Natural killer cell treated with Interleukin-12 subunit alpha and Interleukin-12 subunit beta and Interleukin-15 and Interleukin-18, amount 100 ng/mL, for 72 hours (primary cell): Measurements from ENCODE around the gene HOXB9. TPM values are rescaled to one million over a fixed set of nuclear protein-coding genes. Genes with fewer than 3 reads are reported as not detected.
A peak's percentile ranks its signal among the peaks of the same experiment; 100 is the strongest.

Experiments used
- ATAC-seq, 2 donors: fragments of 150-1000 bp; cut with Tn5 transposase in 1 of 2; sonication (Bioruptor Pico), chemical (Tn5 transposase) in 1 of 2; 2 replicates each; pipeline ENCODE4 v1.10.0; 2021
- DNase-seq: peaks from one replicate; pipeline ENCODE4 v3.0.0; 2022; ENCODE audit warnings: low spot score
- H3K27ac Mint-ChIP-seq, 2 donors: 1 replicate in 1 of 2; 2 replicates in 1 of 2; pipeline ENCODE4 v1.8.0; 2022; ENCODE audit warnings: mixed read lengths in 2 of 2, mild to moderate bottlenecking in 1 of 2, moderate library complexity in 1 of 2
- H3K27me3 Mint-ChIP-seq, 2 donors: 1 replicate in 1 of 2; 2 replicates in 1 of 2; pipeline ENCODE4 v1.8.0; 2022; ENCODE audit warnings: mixed read lengths in 2 of 2
- H3K36me3 Mint-ChIP-seq: one replicate; pipeline ENCODE4 v1.8.0; 2022; ENCODE audit warnings: mixed read lengths
- H3K4me1 Mint-ChIP-seq, 2 donors: 1 replicate in 1 of 2; 2 replicates in 1 of 2; pipeline ENCODE4 v1.8.0; 2022; ENCODE audit warnings: low read depth in 2 of 2, mixed read lengths in 2 of 2, mild to moderate bottlenecking in 1 of 2
- H3K4me3 Mint-ChIP-seq: one replicate; pipeline ENCODE4 v1.8.0; 2022; ENCODE audit warnings: mixed read lengths
- H3K9me3 Mint-ChIP-seq: 2 replicates; pipeline ENCODE4 v1.8.0; 2022; ENCODE audit warnings: mixed read lengths
- total RNA-seq, 2 donors: library from RNA; stranded (reverse); gene quantifications; one replicate each; pipeline ENCODE4 v1.2.3, GENCODE V29; 2022

The HOXB9 gene
- total RNA-seq, result 1 to 10 TPM in 1 of 2 donors, under 1 TPM in 1; 0.78 to 2.7 TPM

DNA sequence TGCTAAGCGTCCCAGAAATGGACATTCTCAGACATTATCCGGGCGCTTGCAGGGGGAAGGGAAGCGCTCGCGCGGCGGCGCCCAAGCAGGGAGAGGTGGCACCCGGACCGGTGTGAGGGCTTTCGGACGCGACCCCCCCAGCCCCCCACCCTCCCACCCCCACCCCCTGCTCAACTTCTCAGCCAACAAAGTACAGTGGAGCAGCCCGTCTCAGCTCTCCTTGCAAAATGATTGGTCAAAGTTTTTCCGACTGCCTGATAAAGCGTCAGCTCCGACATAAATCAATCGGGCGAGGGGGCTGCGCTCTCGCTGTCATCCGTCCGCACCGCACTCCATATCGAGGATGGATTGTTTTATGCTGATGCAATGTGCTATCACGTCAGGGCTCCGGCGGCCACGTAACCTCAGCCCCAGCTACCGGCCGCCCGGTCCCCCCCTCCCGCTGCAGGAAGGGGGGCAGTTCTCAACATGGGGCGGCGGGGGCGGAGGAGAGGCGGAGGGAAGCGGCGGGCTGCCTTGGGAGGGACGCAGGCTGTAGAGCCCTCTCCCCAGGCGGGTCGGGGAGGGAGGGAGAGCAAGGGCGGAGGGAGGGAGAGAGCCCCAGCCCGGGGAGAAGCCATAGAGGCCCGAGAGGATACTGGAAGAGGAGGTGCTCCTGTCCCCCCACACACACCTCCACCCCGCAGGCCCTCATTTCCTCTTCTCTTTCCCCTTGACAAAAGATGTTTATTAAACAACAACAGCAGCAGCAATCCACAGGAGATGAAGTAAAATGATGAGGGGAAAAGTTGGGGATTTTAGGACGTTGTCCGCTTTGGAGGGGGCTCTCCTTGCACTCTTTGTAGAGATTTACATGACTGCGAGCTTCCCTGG lies at the start of gene HOXB9:
HOXB9 (minus strand) TSS at position 114 of the 873 bp plus-strand sequence; CDS start at position 25, 89 bp downstream.
- Mint-ChIP-seq H3K36me3 (no peaks in the 10 kb centered on the region), H3K4me3 (peak within 1 kb of the TSS; percentile 94), H3K27ac (peak within 1 kb of the TSS in 1 of 2 donors; percentile 78), H3K27me3 (peaks cover 65 to 85% of the 10 kb centered on the region in 2 donors), H3K9me3 (no peaks in the 10 kb centered on the region), H3K4me1 (peaks cover 15 to 20% of the 10 kb centered on the region in 2 donors)
- ATAC-seq (peak; percentile 83 to 84), DNase-seq (peak; percentile 76)

GRCh38 chr17:48672340-48672739 lies 46.2 kb upstream of the HOXB9 start:
- peaks cover 3 to 6% of the 10 kb centered on the region in 2 donors for H3K4me1 Mint-ChIP-seq
- H3K27me3 Mint-ChIP-seq, result peaks cover 0 to 27% of the 10 kb centered on the region in 2 donors

DNA sequence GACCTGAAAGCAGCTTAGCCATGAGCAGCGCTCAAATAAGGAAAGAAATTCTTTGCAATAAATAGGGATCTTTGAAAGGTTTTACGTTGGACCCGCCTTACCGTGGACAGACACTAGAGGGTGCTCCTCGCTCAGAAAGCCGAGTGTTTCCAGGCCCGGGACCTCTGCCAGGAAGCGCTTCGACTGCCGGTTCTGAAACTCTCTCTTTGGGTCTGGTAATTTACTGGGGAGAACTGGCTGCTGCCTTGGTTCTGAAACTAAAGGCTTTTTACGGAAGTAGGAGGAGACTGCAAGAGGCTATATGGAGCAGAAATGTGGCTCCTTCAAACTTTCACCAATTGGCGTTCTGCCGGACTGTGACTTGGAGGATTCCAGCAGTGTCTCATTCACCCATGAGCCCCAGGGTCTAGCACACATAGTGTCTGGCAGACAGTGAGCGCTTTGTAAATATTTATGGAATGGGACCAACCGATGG lies 45.6 kb upstream of the HOXB9 start:
- peak overlapping the region; percentile 47 for H3K4me3 Mint-ChIP-seq
- DNase-seq, result peak; percentile 79
- ATAC-seq, result peak; percentile 60 to 77
- H3K9me3 Mint-ChIP-seq, result no peaks in the 10 kb centered on the region
- no peaks in the 10 kb centered on the region for H3K36me3 Mint-ChIP-seq
- H3K27me3 Mint-ChIP-seq, result peaks cover 0 to 24% of the 10 kb centered on the region in 2 donors
- no peak overlapping the region for H3K27ac Mint-ChIP-seq
- peaks cover 3 to 6% of the 10 kb centered on the region in 2 donors for H3K4me1 Mint-ChIP-seq

More at GRCh38 chr17:48672340-48672739, 46.2 kb upstream of the HOXB9 start:
- Mint-ChIP-seq H3K4me3 (no peak overlapping the region), H3K36me3 (no peaks in the 10 kb centered on the region), H3K27ac (no peak overlapping the region), H3K9me3 (no peaks in the 10 kb centered on the region)
- no peak for ATAC-seq
- no peak for DNase-seq

DNA sequence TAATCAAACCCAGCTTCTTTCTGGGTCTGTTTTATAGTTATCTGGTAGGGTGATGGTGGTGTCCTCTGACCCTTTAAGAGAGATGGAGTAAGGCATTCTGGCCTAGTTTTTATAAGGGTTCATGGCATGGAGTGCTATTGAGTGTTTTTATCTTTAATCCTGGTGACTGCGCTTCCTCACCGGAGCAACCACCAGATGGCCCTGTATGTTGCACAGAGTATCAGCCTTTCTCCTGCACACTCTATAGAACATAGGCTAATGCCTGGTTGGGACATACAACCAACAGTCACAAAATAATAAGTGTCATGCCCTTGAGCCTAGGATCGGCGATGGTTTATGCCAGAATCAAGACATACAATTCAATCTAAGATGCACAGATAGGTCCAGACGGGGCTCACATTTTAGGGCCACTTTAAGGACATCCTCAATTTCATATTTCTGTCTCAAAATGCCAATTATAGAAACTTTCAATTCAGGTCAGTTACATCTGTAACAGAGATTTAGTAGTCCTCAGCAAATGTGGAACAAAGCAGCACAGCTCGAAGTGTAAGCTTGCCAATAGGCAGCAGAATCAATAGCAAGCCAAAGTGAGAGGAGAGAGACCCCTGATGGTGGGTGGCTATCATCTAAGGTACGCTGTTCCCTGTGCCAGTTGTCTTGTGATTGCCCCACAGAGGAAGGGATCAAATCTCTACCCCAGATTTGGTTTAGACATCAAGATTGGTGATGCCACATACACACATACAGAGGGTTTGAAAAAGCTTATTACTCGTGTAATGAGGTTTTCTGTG lies 37.2 kb upstream of the HOXB9 start:
- Mint-ChIP-seq H3K4me3 (no peak overlapping the region), H3K36me3 (no peaks in the 10 kb centered on the region), H3K4me1 (no peaks in the 10 kb centered on the region), H3K9me3 (no peaks in the 10 kb centered on the region), H3K27ac (no peak overlapping the region), H3K27me3 (peaks cover 0 to 4% of the 10 kb centered on the region in 2 donors)
- ATAC-seq (no peak), DNase-seq (no peak)

DNA sequence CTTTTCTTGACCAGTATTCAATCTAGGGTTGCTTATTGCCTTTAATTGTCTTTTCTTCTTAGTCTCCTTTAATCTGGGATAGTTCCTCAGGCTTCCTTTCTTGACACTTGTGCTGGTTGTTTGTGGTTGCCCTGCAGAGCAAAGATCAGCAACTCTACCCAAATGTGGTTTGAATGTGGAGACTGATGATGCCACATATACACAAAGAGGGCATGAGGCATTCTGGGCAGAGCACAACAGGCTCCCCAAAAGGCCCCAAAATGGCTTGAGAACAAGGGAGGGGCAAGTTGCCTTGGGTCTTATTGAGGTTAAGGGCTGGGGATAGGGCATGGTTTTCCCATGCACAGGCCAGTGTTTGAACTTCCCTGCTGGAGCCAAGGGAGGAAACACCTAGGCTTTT lies 29.8 kb upstream of the HOXB9 start:
- no peak overlapping the region for H3K4me3 Mint-ChIP-seq
- no peaks in the 10 kb centered on the region for H3K36me3 Mint-ChIP-seq
- DNase-seq, result no peak
- no peak for ATAC-seq
- no peak overlapping the region for H3K27ac Mint-ChIP-seq
- peaks cover 8 to 13% of the 10 kb centered on the region in 2 donors for H3K4me1 Mint-ChIP-seq
- no peaks in the 10 kb centered on the region for H3K27me3 Mint-ChIP-seq
- H3K9me3 Mint-ChIP-seq, result no peaks in the 10 kb centered on the region

DNA sequence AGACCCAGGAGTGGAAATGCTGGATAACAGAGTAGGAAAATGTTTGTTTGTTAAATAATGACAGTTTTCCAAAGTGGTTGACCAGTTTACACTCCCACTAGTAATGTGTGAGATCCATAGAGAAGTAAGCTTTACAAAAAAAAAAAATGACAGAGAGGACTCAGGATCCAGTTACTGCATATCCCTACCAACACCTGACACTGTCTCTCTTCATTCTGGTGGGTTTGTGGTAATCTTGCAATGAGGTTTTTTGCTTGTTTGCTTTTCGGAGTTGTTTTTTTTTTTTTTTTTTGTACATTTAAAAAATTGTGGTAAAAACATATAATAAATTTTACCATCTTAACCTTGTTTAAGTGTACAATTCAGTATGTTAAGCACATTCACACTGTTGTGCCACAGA lies 23.6 kb upstream of the HOXB9 start:
- no peaks in the 10 kb centered on the region for H3K9me3 Mint-ChIP-seq
- peaks cover 3 to 25% of the 10 kb centered on the region in 2 donors for H3K27me3 Mint-ChIP-seq

GRCh38 chr17:48647963-48648245 lies 21.7 kb upstream of the HOXB9 start:
- Mint-ChIP-seq H3K9me3 (no peaks in the 10 kb centered on the region), H3K36me3 (no peaks in the 10 kb centered on the region), H3K4me3 (peak overlapping the region; percentile 90), H3K27me3 (peaks cover 18 to 38% of the 10 kb centered on the region in 2 donors), H3K27ac (no peak overlapping the region), H3K4me1 (peaks cover 18 to 25% of the 10 kb centered on the region in 2 donors)
- DNase-seq, result no peak
- ATAC-seq, result no peak

More for the DNA sequence above, 23.6 kb upstream of the HOXB9 start:
- ATAC-seq (no peak), DNase-seq (no peak)
- H3K27ac Mint-ChIP-seq, result no peak overlapping the region
- H3K4me1 Mint-ChIP-seq, result peaks cover 18 to 25% of the 10 kb centered on the region in 2 donors
- no peak overlapping the region for H3K4me3 Mint-ChIP-seq
- no peaks in the 10 kb centered on the region for H3K36me3 Mint-ChIP-seq

DNA sequence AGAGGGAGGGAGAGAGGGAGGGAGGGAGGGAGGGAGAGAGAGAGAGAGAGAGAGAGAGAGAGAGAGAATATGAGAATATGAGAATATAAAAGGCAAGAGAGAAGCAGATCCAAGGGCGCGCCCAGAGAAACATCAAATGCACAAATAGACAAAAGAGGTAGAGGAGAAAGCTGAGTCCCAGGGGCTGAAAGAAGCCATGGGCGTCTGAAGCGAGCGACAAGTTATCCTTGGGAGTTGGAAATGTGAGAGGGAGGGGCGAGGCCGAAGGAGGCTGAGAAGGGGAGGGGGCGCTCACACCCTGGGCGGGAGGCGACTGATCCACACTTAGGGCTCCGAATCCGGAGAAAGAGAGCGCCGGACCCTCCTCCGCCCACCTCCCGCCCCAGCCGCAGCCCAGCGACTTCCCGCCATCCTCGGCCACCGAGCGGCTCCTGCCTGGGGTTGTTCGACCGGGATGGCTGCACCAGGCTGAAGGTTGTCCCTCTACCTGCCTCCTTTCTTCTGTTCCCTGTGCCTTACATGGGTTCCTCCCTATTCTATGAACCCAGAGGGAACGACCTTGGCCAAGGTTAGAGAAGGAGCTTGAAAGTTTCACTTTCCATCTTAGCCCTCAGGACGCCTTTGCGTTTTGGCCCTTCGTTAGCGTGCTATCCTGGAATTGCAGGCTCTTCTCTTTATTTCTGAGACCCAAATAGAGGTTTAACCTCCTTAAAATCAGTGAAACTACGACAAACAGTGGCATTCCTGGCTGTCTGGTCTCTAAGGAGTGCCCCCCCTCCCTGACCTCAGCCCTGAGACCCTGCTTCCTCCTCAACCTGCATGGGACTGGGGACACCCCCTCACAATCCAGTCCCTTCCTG lies 21.2 kb upstream of the HOXB9 start:
- Mint-ChIP-seq H3K36me3 (no peaks in the 10 kb centered on the region), H3K9me3 (no peaks in the 10 kb centered on the region), H3K27ac (peak overlapping the region in 1 of 2 donors; percentile 36), H3K27me3 (peaks cover 20 to 43% of the 10 kb centered on the region in 2 donors), H3K4me3 (peak overlapping the region; percentile 90), H3K4me1 (peaks cover 17 to 22% of the 10 kb centered on the region in 2 donors)
- no peak for DNase-seq
- ATAC-seq, result peak; percentile 55 to 76

DNA sequence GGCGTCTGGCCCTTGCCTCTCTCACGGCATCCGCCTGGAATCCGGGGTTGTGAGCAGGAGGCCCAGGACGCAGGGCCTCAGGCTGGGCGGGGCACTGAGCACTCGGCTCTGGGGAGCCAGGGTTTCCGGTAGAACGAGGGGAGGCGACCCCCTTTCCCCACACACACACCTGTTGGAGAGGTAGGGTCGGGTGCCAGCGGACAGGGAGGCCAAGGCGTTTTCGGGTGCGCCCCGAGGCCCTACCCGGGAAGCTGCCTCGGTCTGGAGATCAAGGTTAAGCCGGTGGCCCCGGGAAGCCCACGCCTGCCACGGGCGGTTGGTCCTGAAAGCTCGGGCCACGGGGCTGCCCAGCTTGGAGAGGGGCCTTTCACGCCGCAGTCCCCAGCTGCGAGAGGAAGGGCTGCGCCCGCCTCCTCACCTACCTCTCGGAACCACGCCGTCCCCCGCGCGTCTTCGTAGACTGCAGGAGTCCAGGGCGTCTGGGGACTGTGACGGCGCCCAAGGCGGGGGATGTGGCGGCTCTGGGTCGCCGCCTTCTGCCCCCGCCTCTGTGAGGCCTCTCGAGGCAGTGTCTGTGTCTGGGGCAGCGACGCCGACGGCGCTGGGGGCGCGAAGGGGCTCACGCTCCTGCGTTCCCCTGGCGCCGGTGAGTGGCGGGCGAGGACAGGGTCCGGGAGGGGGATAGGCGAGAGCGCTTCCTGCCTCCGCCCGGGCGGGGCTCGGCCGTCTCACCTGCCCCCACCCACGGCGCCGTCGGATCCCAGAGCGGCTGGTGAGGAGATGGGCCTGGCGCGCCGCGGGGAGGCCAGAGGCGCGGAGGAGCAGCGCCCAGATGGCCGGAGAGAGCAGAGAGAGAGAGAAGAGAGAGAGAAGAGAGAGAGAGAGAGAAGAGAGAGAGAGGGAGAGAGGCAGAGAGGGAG lies 20.3 kb upstream of the HOXB9 start:
- H3K27ac Mint-ChIP-seq, result peak overlapping the region in 1 of 2 donors; percentile 36
- peak overlapping the region; percentile 90 for H3K4me3 Mint-ChIP-seq
- H3K4me1 Mint-ChIP-seq, result peaks cover 16 to 23% of the 10 kb centered on the region in 2 donors
- H3K27me3 Mint-ChIP-seq, result peaks cover 27 to 49% of the 10 kb centered on the region in 2 donors
- no peak for DNase-seq
- ATAC-seq, result peak; percentile 66 to 78
- no peaks in the 10 kb centered on the region for H3K9me3 Mint-ChIP-seq
- no peaks in the 10 kb centered on the region for H3K36me3 Mint-ChIP-seq

DNA sequence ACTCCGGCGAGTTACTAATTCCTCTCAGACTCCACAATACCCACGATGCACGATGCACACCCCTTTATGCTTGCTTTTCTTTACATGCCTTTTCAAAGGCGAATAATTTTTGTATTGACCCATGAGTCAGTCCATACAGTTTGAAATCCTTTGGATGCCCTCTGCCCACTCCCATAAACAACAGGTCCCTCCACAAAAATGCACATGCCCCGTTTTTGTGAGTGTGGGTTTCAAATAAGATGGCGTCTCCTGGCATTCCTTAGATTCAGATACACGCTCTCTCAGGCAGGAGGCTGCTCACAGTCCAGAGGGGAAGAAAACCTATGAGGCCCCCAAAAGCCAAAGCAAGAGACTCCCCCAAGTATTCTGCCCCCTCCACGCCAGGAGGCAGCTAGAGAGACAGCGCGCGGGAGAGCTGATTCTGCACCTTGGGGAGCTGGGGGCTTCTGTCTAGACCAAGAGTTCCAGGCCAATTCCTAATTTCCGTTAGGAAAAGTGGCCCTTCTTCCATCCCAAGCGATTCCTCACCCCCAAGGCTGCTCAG lies 19.6 kb upstream of the HOXB9 start:
- Mint-ChIP-seq H3K9me3 (no peaks in the 10 kb centered on the region), H3K36me3 (no peaks in the 10 kb centered on the region), H3K27me3 (peaks cover 34 to 55% of the 10 kb centered on the region in 2 donors), H3K4me1 (peaks cover 19 to 26% of the 10 kb centered on the region in 2 donors), H3K4me3 (peak overlapping the region; percentile 90), H3K27ac (peak overlapping the region in 1 of 2 donors; percentile 1)
- ATAC-seq, result no peak
- no peak for DNase-seq

GRCh38 chr17:48644910-48645557 lies 18.9 kb upstream of the HOXB9 start:
- DNase-seq, result no peak
- Mint-ChIP-seq H3K9me3 (no peaks in the 10 kb centered on the region), H3K4me1 (peaks cover 19 to 26% of the 10 kb centered on the region in 2 donors), H3K36me3 (no peaks in the 10 kb centered on the region), H3K27me3 (peaks cover 37 to 54% of the 10 kb centered on the region in 2 donors), H3K27ac (peak overlapping the region in 1 of 2 donors; percentile 1), H3K4me3 (peak overlapping the region; percentile 90)
- ATAC-seq, result no peak

- Mint-ChIP-seq H3K27me3 (peaks cover 37 to 55% of the 10 kb centered on the region in 2 donors), H3K4me3 (no peak overlapping the region), H3K27ac (no peak overlapping the region), H3K4me1 (peaks cover 19 to 26% of the 10 kb centered on the region in 2 donors), H3K36me3 (no peaks in the 10 kb centered on the region), H3K9me3 (no peaks in the 10 kb centered on the region)
- ATAC-seq (no peak), DNase-seq (no peak)
Measured at GRCh38 chr17:48644159-48644558, 18.0 kb upstream of the HOXB9 start.
